Bronchial epithelial cell (primary cell): Measurements from ENCODE around the gene SERPINB7. TPM values are rescaled to one million over a fixed set of nuclear protein-coding genes. Genes with fewer than 3 reads are reported as not detected.
A peak's percentile ranks its signal among the peaks of the same experiment; 100 is the strongest.

ENCODE experiments used
- DNase-seq: peaks from one replicate; pipeline ENCODE4 v3.0.0-alpha.2; 2010; ENCODE audit warnings: low read depth
- FAIRE-seq: peaks from 2 replicates; lab custom pipeline; 2011; peaks lifted over from hg19 to GRCh38; lab: Jason Lieb, UNC
- H3K27me3 ChIP-seq: 2 replicates; pipeline ENCODE4 v1.5.1; 2011; ENCODE audit warnings: low read length; ENCODE audit not compliant: control insufficient read depth, insufficient read depth
- H3K36me3 ChIP-seq: 2 replicates; pipeline ENCODE4 v1.5.1; 2011; ENCODE audit warnings: low read length; ENCODE audit not compliant: control insufficient read depth, insufficient read depth
- H3K4me3 ChIP-seq: 2 replicates; pipeline ENCODE4 v1.5.1; 2011; ENCODE audit warnings: mild to moderate bottlenecking, low read depth, low read length, control low read depth
- CTCF ChIP-seq: IDR thresholded peaks from 2 replicates; pipeline ENCODE4 v1.5.1; 2011; ENCODE audit warnings: mild to moderate bottlenecking, moderate library complexity, low read length, control low read depth, inconsistent platforms; ENCODE audit not compliant: insufficient read depth, severe bottlenecking
- total RNA-seq: library from RNA; depleted of rRNA; stranded (reverse); fragments of >200 nt; gene quantifications from 2 replicates; pipeline ENCODE4 v1.2.1, GENCODE V29; 2014

The SERPINB7 gene
- total RNA-seq, 1 donor from 2014 or later = 25.0 TPM

GRCh38 chr18:63788447-63789096, 13.4 kb downstream of the SERPINB7 start:
- no peaks in the 10 kb centered on the region for H3K27me3 ChIP-seq
- no peak for FAIRE-seq
- no peak for TF ChIP-seq CTCF
- H3K4me3 ChIP-seq = no peak overlapping the region
- H3K36me3 ChIP-seq = no peaks in the 10 kb centered on the region
- DNase-seq = peak; percentile 98

GRCh38 chr18:63789327-63789726, 14.1 kb downstream of the SERPINB7 start:
- TF ChIP-seq CTCF = no peak
- Histone ChIP-seq H3K27me3 (no peaks in the 10 kb centered on the region), H3K4me3 (no peak overlapping the region), H3K36me3 (no peaks in the 10 kb centered on the region)
- FAIRE-seq (no peak), DNase-seq (no peak)

GRCh38 chr18:63795606-63796005, 20.4 kb downstream of the SERPINB7 start:
- peak; percentile 34 for DNase-seq
- H3K36me3 ChIP-seq = no peaks in the 10 kb centered on the region
- TF ChIP-seq CTCF = no peak
- FAIRE-seq = no peak
- H3K27me3 ChIP-seq = no peaks in the 10 kb centered on the region
- H3K4me3 ChIP-seq = no peak overlapping the region

GRCh38 chr18:63799189-63799588, 24.0 kb downstream of the SERPINB7 start:
- H3K4me3 ChIP-seq = no peak overlapping the region
- no peak for TF ChIP-seq CTCF
- H3K27me3 ChIP-seq = no peaks in the 10 kb centered on the region
- H3K36me3 ChIP-seq = no peaks in the 10 kb centered on the region
- DNase-seq (no peak), FAIRE-seq (no peak)

- Histone ChIP-seq H3K4me3 (no peak overlapping the region), H3K27me3 (no peaks in the 10 kb centered on the region), H3K36me3 (no peaks in the 10 kb centered on the region)
- no peak for TF ChIP-seq CTCF
- FAIRE-seq (no peak), DNase-seq (no peak)
Measured at GRCh38 chr18:63801343-63801742, 26.1 kb downstream of the SERPINB7 start.

- no peak overlapping the region for H3K4me3 ChIP-seq
- no peaks in the 10 kb centered on the region for H3K27me3 ChIP-seq
- no peaks in the 10 kb centered on the region for H3K36me3 ChIP-seq
- no peak for FAIRE-seq
- TF ChIP-seq CTCF = no peak
- peak; percentile 43 for DNase-seq
Measured at GRCh38 chr18:63808125-63808524, 32.9 kb downstream of the SERPINB7 start.
